ENCODE results near the gene OR2A12.
"Not testable (repeated sequence)": the region's sequence is repeated elsewhere in the genome, so short reads cannot be mapped to it uniquely, and the experiment has no call there.

Gene OR2A12

DNA sequence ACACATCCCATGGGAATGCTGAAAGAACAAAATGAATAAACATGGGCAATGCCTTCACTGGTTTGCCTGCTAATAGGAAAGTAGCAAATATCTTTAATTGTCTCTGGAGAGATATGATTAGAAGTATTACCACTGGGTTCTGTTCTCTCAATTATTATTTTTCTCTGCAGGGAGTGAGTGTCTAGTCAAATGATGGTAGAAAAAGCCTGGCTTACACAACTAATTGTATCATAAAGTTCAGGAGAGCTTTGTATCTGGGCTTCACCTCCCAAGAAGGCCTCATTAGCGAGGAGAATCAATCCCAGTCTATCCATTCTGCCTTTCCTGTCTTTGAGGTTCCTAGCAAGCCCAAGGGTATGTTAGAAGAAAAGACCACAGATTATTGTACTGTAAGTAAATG is 36.8 kb downstream of the OR2A12 start, which contains the start of gene OR2A14:
Gene OR2A14 (plus strand): TSS at position 301 of the 400 bp plus-strand sequence. CDS start 5,937 bp downstream, outside the sequence.
- no peak for DNase-seq

DNA sequence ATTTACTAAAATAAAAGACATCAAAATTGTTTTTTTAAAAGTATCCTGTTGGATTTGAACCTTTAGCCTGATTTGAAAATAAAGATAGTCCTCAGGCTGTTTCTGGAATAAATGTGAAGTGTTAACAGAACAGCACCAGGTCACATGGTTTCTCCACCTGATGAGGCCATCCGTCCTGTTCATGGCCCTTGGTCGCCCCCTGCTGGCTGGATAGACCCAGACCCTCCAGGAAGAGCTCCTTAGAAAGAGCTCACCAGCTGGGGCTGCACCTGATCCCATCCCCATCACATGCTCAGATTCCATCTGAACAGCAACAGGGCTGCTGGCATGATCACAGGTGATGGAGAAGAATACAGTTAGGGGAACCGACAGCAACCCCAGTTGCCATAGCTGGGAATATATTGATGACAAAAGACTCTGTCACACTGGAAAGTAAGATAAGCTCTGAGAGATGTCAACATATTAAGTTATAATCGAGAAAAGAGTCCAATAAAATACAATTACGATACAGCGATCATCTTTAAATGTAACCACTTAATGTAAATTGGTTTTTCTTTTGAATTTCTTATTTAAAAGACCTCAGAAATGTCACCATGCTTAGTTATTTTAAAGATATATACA is 41.7 kb downstream of the OR2A12 start:
- peak; percentile 87 for DNase-seq

DNA sequence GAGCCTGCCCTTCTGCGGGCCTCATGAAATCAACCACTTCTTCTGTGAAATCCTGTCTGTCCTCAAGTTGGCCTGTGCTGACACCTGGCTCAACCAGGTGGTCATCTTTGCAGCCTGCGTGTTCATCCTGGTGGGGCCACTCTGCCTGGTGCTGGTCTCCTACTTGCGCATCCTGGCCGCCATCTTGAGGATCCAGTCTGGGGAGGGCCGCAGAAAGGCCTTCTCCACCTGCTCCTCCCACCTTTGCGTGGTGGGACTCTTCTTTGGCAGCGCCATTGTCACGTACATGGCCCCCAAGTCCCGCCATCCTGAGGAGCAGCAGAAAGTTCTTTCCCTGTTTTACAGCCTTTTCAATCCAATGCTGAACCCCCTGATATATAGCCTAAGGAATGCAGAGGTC is 43.5 kb downstream of the OR2A12 start:
- not testable (repeated sequence) for DNase-seq

DNA sequence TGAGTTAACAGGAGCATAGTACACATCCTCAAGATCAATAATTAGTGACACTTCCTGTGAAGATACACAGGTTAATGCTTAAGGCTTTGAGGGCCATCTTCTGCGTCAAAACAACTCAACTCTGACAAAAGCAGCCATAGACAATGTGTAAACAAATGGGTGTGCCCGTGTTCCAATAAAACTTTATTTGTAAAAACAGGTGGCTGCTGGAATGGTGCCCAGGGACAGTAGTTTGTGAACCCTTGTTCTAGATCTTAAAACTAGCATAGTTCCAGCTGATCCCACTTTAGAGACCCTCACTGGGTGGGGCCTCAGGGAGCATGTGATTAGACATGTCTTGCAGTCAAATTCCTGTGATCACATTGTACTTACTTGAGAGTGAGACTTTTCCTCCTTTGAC is 44.7 kb downstream of the OR2A12 start:
- no peak for DNase-seq

DNA sequence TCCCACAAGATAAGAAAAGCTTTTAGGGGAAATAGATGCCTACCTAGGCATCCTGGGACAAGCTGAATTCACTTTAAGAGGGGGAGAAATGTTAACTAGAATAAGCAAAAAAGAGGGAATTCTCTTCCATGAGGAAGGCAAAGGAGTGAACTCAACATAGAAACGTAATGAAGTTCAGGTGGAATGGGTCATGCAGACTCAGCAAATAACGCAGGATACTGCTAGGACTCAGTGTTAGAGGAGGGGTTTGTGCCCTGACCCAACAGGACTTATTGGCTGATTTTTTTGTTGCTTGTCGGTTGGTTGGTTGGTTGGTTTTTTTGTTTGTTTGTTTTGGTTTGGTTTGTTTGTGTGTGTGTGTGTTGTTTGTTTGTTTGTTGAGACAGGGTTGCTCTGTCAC is 46.2 kb downstream of the OR2A12 start:
- DNase-seq, result no peak

DNA sequence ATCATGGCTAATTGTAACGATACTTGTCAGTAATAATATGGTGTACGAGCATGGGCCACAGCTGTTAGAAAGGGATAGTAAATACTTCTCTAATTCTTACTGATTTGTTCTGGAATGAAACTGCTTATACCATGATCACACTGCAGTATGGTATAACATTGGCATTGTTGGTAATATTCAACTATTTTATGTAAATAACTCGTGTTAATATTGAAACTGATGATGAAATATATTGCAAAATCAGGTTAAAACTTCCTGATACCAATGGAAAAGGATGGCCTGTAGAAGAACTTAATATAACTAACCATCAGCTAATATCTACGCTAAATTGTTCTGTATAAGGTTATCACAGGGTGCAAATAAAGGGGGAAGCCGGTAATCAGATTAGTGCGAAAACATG is 47.2 kb downstream of the OR2A12 start:
- no peak for DNase-seq

DNA sequence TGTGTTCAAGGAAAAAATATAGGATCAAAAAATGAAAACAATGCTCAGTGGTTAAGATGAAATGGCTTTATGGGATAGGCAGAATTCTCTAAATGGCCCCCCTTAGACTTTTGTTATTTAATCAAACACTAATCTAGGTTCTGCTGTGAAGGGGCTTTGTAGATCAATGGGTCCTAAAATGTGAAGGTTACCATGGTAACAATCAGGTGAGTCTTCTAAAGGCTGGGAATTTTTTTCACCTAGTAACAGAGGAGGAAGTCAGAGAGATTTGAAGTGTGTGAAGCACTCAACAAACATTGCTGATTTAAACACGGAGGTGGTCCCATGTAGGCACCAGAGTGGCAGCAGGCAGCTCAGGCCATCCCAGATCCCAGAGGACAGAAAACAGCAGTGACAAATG is 48.0 kb downstream of the OR2A12 start:
- DNase-seq, result no peak

DNA sequence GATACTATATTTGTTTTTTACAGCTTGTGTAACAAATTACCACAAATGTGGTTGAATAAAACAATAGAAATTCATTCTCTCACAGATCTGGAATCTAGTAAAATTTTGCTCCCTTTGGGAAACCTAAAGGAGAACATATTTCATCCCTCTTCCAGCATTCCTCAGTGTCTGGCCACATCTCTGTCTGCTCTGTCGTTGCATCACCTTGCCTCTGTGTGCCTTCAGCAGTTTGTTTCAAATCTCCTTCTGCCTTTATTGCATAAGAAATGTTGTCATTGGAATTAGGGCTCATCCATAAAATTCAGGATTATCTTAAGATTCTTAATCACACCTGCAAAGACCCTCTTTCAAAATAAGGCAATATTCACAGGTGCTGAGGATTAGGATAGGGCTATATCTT is 51.4 kb downstream of the OR2A12 start:
- DNase-seq, result no peak

DNA sequence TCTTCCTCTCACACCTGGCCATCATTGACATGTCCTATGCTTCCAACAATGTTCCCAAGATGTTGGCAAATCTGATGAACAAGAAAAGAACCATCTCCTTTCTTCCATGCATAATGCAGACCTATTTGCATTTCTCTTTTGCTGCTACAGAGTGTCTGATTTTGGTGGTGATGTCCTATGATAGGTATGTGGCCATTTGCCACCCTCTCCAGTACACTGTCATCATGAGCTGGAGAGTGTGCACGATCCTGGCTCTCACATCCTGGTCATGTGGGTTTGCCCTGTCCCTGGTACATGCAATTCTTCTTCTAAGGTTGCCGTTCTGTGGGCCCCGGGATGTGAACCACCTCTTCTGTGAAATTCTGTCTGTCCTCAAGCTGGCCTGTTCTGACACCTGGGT is 56.1 kb downstream of the OR2A12 start:
- DNase-seq, result no peak

DNA sequence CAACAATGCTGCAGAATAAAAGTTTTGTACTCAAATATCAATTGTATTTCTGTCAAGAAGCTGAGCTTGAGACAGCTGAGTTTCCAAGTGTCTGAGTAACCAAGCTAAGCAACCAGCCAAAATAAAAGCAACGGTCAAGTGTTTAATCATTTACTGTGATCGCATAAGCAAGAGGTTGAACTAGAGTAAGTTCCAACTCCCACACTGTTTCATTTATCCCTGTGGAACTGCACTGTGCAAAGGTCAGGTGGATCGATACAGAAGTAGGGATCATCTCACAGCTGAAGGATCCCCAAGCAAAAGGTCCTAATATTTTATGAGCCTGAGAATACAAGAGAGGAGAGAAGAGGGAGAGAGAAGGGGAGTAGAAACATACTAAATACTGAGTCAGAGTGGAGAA is 58.3 kb downstream of the OR2A12 start:
- no peak for DNase-seq

DNA sequence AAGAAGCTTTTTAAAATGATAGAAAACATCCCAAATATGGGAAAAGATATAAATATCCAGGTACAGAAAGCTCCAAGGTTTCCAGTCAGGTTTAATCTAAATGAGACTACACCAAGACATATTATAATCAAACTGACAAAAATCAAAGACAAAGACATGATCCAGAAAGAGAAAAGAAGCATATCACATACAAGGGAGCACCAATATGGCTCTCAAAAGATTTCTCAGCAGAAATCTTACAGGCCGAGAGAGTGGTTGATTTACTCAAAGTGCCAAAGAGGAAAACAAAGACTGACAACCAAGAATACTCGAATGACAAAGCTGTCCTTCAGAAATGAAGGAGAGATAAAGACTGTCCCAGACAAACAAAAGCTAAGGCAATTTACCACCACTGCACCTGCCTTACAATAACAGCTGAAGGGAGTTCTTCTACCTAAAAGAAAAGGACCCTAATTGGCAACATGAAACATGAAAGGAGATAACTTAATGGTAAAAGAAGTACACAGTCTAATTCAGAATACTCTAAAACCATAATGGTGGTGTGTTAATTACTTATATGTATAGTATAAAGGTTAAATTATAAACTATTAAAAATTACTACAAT is 62.2 kb downstream of the OR2A12 start:
- no peak for DNase-seq
